HPDE6-E6E7 (cell line): Measurements from ENCODE around the gene INO80.

Experiments
- DNase-seq: peaks from one replicate; pipeline ENCODE4 v3.0.0; 2011; ENCODE audit warnings: missing footprints; ENCODE audit errors: extremely low spot score

INO80 gene

DNA sequence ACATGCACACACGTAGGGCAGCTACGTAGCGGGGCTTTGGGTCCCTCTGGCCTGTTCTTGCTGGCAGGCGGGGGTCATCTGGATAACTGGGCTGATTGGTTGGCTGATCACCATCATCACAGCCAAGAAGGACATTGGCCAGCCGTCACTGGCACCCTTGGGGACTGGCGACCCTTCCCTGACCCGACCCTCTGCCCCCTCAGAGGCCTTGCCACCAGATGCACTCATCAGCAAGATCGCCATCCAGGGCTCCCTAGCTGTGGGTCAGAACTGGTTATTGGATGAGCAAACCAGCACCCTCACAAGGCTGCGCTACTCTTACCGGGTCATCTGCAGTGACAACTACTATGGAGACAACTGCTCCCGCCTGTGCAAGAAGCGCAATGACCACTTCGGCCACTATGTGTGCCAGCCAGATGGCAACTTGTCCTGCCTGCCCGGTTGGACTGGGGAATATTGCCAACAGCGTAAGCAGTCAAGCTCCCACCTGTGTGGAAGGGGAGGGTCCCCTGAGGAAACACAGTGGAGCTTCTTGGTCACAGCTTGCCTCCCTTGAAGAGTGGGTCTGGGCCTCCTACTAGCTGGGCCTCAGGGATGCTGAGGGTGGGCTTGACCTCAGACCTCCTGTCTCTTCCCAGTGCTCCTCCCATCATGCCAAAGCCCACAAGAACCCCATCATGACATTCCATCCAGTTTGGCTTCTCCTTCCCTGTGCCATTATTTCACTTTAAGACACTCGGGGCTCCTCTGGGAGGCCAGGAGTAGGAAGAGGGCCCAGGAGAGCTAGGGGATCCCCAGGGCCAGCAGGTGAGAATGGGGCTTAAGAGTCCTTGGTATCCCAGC, 184.6 kb downstream of the INO80 start:
- no peak for DNase-seq

DNA sequence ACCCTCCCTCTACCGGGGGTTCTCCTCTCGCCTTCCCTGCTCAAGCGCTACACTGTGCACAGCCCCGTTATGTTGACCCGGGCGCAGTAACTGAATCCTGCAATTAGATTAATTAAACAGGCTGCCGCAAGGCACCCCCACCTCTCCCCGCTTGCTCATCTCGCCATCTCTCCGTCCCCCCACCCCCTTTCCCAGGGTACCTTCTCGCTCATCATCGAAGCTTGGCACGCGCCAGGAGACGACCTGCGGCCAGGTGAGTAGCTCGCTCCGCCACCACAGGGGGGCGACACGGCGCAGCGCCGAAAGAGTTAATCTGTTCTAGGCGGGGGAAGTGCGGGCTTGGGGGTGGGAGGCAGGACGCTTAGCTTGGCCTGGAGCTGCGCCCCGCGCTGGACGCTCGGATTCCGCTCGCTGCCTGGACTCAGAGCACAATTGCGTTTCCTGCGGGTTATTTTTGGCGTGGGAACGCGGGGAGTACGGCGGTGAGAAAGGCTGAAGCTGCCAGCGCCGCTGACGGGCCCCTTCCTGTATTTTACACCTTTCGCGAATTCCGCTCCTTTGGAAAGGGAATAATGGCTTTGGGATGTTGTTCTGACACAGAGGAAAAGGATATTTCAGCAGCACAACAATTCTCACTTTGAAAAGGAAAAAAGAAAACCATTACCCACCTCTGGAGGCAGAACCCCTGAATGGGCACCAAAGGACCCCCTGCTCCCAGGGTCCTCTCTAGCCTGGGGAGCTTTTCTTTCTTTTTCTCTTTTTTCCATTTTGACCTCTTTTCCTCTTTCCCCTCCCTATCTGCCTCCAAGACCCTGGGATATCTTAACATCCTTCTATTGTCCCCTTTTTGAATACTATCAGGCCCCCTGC, 185.4 kb downstream of the INO80 start:
- no peak for DNase-seq

DNA sequence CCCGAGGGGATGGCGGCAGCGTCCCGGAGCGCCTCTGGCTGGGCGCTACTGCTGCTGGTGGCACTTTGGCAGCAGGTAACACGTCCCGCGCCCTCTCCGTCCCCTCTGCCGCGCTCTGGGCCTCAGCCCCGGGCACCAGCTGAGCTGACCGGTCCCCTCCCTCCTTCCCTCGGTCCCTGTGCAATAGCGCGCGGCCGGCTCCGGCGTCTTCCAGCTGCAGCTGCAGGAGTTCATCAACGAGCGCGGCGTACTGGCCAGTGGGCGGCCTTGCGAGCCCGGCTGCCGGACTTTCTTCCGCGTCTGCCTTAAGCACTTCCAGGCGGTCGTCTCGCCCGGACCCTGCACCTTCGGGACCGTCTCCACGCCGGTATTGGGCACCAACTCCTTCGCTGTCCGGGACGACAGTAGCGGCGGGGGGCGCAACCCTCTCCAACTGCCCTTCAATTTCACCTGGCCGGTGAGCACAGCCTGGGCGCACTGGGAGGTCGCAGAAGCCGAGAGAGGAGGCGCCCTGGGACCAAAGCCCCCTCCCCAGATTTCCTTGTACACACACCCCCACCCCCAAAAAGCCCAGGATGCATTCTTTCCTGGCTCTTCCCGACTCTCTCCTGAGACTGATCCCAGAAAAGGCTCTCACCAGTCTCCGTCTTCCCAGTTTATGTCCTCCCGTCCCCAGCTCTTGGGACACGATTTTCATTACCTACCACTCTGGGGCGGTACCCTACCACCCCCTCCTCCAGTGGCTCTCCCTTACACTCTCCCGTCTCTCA, 186.2 kb downstream of the INO80 start:
- no peak for DNase-seq
